ENCODE data around the gene CEP63. TPM values are rescaled to one million over a fixed set of nuclear protein-coding genes. Genes with fewer than 3 reads are reported as not detected.

Gene CEP63
- total RNA-seq, 2 experiments from 2014 or later: 13.2 to 15.1 TPM

GRCh38 chr3:134613006-134613520, 127.2 kb downstream of the CEP63 start:
- no peak overlapping the region for H3K27ac Mint-ChIP-seq
- no peaks in the 10 kb centered on the region for H3K36me3 Mint-ChIP-seq (ENCODE audit: low read depth)
- H3K4me1 Mint-ChIP-seq (ENCODE audit: low read depth): no peaks in the 10 kb centered on the region
- no peak overlapping the region for H3K4me3 ChIP-seq (ENCODE audit: low read length)
- H3K27me3 ChIP-seq (ENCODE audit: control insufficient read depth in 1 of 2, insufficient read depth in 2 of 2, low read length in 2 of 2): peaks cover 0 to 3% of the 10 kb centered on the region in 2 experiments
- TF ChIP-seq, protein P1, sequence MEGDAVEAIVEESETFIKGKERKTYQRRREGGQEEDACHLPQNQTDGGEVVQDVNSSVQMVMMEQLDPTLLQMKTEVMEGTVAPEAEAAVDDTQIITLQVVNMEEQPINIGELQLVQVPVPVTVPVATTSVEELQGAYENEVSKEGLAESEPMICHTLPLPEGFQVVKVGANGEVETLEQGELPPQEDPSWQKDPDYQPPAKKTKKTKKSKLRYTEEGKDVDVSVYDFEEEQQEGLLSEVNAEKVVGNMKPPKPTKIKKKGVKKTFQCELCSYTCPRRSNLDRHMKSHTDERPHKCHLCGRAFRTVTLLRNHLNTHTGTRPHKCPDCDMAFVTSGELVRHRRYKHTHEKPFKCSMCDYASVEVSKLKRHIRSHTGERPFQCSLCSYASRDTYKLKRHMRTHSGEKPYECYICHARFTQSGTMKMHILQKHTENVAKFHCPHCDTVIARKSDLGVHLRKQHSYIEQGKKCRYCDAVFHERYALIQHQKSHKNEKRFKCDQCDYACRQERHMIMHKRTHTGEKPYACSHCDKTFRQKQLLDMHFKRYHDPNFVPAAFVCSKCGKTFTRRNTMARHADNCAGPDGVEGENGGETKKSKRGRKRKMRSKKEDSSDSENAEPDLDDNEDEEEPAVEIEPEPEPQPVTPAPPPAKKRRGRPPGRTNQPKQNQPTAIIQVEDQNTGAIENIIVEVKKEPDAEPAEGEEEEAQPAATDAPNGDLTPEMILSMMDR (IDR thresholded peaks at IDR 0.05): no peak
- no peak overlapping the region for H3K4me3 Mint-ChIP-seq
- ChIA-PET CTCF (no interaction called here), POLR2A (no interaction called here)
- H3K27ac ChIP-seq (ENCODE audit: low read depth in 1 of 2, low read length in 2 of 2): no peak overlapping the region
- DNase-seq (no peak), ATAC-seq (ENCODE audit: poor library complexity) (no peak)
- intact Hi-C loops (cut with DNase I, micrococcal nuclease): no loop called here
- no peaks in the 10 kb centered on the region for H3K4me1 ChIP-seq (ENCODE audit: insufficient read depth, low read length)
- H3K9me3 Mint-ChIP-seq: no peaks in the 10 kb centered on the region
- no peaks in the 10 kb centered on the region for H3K36me3 ChIP-seq (ENCODE audit: insufficient read depth, low read length)
- H3K27me3 Mint-ChIP-seq: peaks cover 6% of the 10 kb centered on the region
- H3K9me3 ChIP-seq (ENCODE audit: control insufficient read depth in 1 of 2, insufficient read depth in 1 of 2, low read length in 2 of 2): no peaks in the 10 kb centered on the region

DNA sequence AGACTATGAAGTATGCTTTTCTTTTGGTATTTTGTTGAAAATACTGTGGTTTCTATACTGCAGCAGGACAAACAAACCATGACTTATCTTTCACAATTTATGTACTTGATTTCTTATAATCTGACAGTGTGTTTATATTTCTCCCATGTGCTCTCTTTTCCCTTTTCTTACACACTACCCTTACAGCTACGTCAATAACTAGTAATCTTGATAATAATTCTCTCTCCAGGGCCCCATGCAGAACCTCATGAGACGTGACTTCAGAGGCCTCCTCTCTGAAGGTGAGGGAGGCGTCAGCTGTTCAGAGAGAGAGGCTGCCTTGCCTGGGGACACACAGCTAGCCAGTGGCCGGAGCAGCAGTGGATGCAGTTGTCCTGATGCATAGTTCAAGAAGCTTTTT, 129.1 kb downstream of the CEP63 start:
- Histone ChIP-seq H3K27me3 (ENCODE audit: control insufficient read depth in 1 of 2, insufficient read depth in 2 of 2, low read length in 2 of 2) (no peaks in the 10 kb centered on the region), H3K27ac (ENCODE audit: low read depth in 1 of 2, low read length in 2 of 2) (no peak overlapping the region), H3K4me3 (ENCODE audit: low read length) (no peak overlapping the region), H3K36me3 (ENCODE audit: insufficient read depth, low read length) (no peaks in the 10 kb centered on the region), H3K9me3 (ENCODE audit: control insufficient read depth in 1 of 2, insufficient read depth in 1 of 2, low read length in 2 of 2) (no peaks in the 10 kb centered on the region), H3K4me1 (ENCODE audit: insufficient read depth, low read length) (no peaks in the 10 kb centered on the region)
- Mint-ChIP-seq H3K36me3 (ENCODE audit: low read depth) (no peaks in the 10 kb centered on the region), H3K4me3 (no peak overlapping the region), H3K27me3 (no peaks in the 10 kb centered on the region), H3K9me3 (no peaks in the 10 kb centered on the region), H3K4me1 (ENCODE audit: low read depth) (no peaks in the 10 kb centered on the region), H3K27ac (no peak overlapping the region)
- ChIA-PET POLR2A (no interaction called here), CTCF (interaction anchor here (0.7 to 2.0 kb wide), 2 partner anchors 14 to 1427 kb away, joined by 4 to 5 read pairs; no protein-coding TSS in a partner anchor)
- DNase-seq (no peak), ATAC-seq (ENCODE audit: poor library complexity) (no peak)
- intact Hi-C loops (cut with DNase I, micrococcal nuclease): no loop called here
- TF ChIP-seq, protein P1 (IDR thresholded peaks at IDR 0.05): no peak

DNA sequence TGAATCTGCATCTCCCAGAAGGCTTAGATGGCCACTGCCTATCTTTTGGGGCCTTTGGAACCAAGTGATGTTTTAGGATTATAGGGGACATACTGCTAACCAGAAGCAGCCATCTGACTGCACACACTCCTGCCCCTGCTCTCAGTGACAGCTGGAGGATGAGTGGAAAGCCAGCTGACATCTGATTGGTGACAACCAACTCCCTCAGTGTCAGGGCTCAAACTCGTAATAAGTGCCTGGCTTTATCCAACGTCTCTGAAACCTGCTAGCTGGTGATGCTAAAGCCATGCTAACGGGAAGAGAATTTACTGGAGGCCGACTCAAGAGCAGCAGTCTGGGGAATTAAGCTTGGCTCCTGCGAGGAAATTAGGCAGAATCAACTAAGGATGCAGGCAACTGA, 129.9 kb downstream of the CEP63 start:
- H3K27me3 ChIP-seq (ENCODE audit: control insufficient read depth in 1 of 2, insufficient read depth in 2 of 2, low read length in 2 of 2): no peaks in the 10 kb centered on the region
- DNase-seq (no peak), ATAC-seq (ENCODE audit: poor library complexity) (no peak)
- H3K9me3 Mint-ChIP-seq: no peaks in the 10 kb centered on the region
- H3K27ac ChIP-seq (ENCODE audit: low read depth in 1 of 2, low read length in 2 of 2): no peak overlapping the region
- no peaks in the 10 kb centered on the region for H3K9me3 ChIP-seq (ENCODE audit: control insufficient read depth in 1 of 2, insufficient read depth in 1 of 2, low read length in 2 of 2)
- H3K36me3 Mint-ChIP-seq (ENCODE audit: low read depth): no peaks in the 10 kb centered on the region
- H3K27me3 Mint-ChIP-seq: no peaks in the 10 kb centered on the region
- H3K36me3 ChIP-seq (ENCODE audit: insufficient read depth, low read length): no peaks in the 10 kb centered on the region
- no peak overlapping the region for H3K4me3 ChIP-seq (ENCODE audit: low read length)
- no peak overlapping the region for H3K4me3 Mint-ChIP-seq
- TF ChIP-seq, protein P1 (IDR thresholded peaks at IDR 0.05): no peak
- H3K27ac Mint-ChIP-seq: no peak overlapping the region
- CTCF ChIA-PET: interaction anchor here (0.7 to 2.0 kb wide), 2 partner anchors 15 to 1426 kb away, joined by 4 to 5 read pairs; no protein-coding TSS in a partner anchor
- intact Hi-C loops (cut with DNase I, micrococcal nuclease): no loop called here
- H3K4me1 Mint-ChIP-seq (ENCODE audit: low read depth): no peaks in the 10 kb centered on the region
- no peaks in the 10 kb centered on the region for H3K4me1 ChIP-seq (ENCODE audit: insufficient read depth, low read length)
- POLR2A ChIA-PET: no interaction called here

Measured in CD4-positive, alpha-beta T cell (primary cell).